Mucosa of descending colon (tissue), 3 donors: ENCODE measurements around the gene SPATA16. TPM values are rescaled to one million over a fixed set of nuclear protein-coding genes. Genes with fewer than 3 reads are reported as not detected.

ENCODE experiments used
- ATAC-seq: fragments of 200-7000 bp; cut with Tn5 transposase; one replicate; pipeline ENCODE4 v1.9.1; 2020; ENCODE audit warnings: mild to moderate bottlenecking, moderate library complexity
- DNase-seq, 3 donors: peaks; one replicate each; pipeline ENCODE4 v3.0.0-alpha.2; 2020
- H3K36me3 ChIP-seq: fragments of 200-600 bp; one replicate; pipeline ENCODE4 v1.8.0; 2021; ENCODE audit warnings: low read depth, mild to moderate bottlenecking
- H3K4me1 ChIP-seq: fragments of 200-600 bp; one replicate; pipeline ENCODE4 v1.8.0; 2021; ENCODE audit warnings: low read depth, mild to moderate bottlenecking
- H3K4me3 ChIP-seq: fragments of 200-600 bp; one replicate; pipeline ENCODE4 v1.8.0; 2021; ENCODE audit warnings: mild to moderate bottlenecking
- H3K9me3 ChIP-seq: fragments of 200-600 bp; one replicate; pipeline ENCODE4 v1.8.0; 2021; ENCODE audit warnings: mild to moderate bottlenecking
- CTCF ChIP-seq: fragments of 200-600 bp; IDR thresholded peaks from one replicate; pipeline ENCODE4 v1.8.0; 2022; ENCODE audit warnings: antibody characterized with exemption, mild to moderate bottlenecking
- intact Hi-C, 2 donors: fragments of 100-400 bp; cut with DNase I in 1 of 2; cut with micrococcal nuclease in 1 of 2; formaldehyde crosslinking; loops; one replicate each; pipeline versions ENCODE4 v1.11.0 to v1.11.1; 2022; cut with DNase I, micrococcal nuclease
- total RNA-seq, 3 donors: library from RNA; stranded (reverse); fragmentation: NEBNext Ultra II Directional in 2 of 3; extraction: Animal tissue kit (Norgen Biotek cat#: 25700) in 2 of 3; gene quantifications; one replicate each; pipeline versions ENCODE4 v1.2.1 to v1.2.4, GENCODE V29; 2021 to 2023
- donor health status: DM: no; HTN: no; CAD: no; lungs with moderate emphysema.
- donor health status: DM: no; HTN: no; CAD: no.
- donor health status: DM: no; HTN: yes; CAD: no.

SPATA16 gene
- total RNA-seq, 3 donors from 2014 or later: not detected

GRCh38 chr3:173138026-173138425 is 3.0 kb downstream of the SPATA16 start:
- intact Hi-C loops: no loop called here
- ATAC-seq: no peak

GRCh38 chr3:173135059-173135458 is 6.0 kb downstream of the SPATA16 start:
- DNase-seq (no peak), ATAC-seq (no peak)
- no peaks in the 10 kb centered on the region for H3K36me3 ChIP-seq
- H3K4me1 ChIP-seq: no peaks in the 10 kb centered on the region
- intact Hi-C loops: no loop called here
- no peak for TF ChIP-seq CTCF
- no peak overlapping the region for H3K4me3 ChIP-seq
- no peaks in the 10 kb centered on the region for H3K9me3 ChIP-seq

More at GRCh38 chr3:173138026-173138425, 3.0 kb downstream of the SPATA16 start:
- no peaks in the 10 kb centered on the region for H3K36me3 ChIP-seq
- H3K4me3 ChIP-seq: no peak overlapping the region
- TF ChIP-seq CTCF: no peak
- H3K9me3 ChIP-seq: no peaks in the 10 kb centered on the region
- no peaks in the 10 kb centered on the region for H3K4me1 ChIP-seq
- no peak for DNase-seq

- Histone ChIP-seq H3K4me3 (no peak overlapping the region), H3K4me1 (no peaks in the 10 kb centered on the region), H3K36me3 (no peaks in the 10 kb centered on the region), H3K9me3 (no peaks in the 10 kb centered on the region)
- ATAC-seq: no peak
- TF ChIP-seq CTCF: no peak
- no peak for DNase-seq
- intact Hi-C loops: no loop called here
Observed at GRCh38 chr3:173128633-173129032, 12.4 kb downstream of the SPATA16 start.

- TF ChIP-seq CTCF: no peak
- Histone ChIP-seq H3K4me3 (no peak overlapping the region), H3K36me3 (no peaks in the 10 kb centered on the region), H3K9me3 (no peaks in the 10 kb centered on the region), H3K4me1 (no peaks in the 10 kb centered on the region)
- intact Hi-C loops: no loop called here
- DNase-seq (no peak), ATAC-seq (no peak)
Observed at GRCh38 chr3:173111321-173111720, 29.7 kb downstream of the SPATA16 start.

GRCh38 chr3:173109143-173109542 is 31.9 kb downstream of the SPATA16 start:
- intact Hi-C loops: no loop called here

More at GRCh38 chr3:173109143-173109542, 31.9 kb downstream of the SPATA16 start:
- TF ChIP-seq CTCF: no peak
- DNase-seq (no peak), ATAC-seq (no peak)
- Histone ChIP-seq H3K36me3 (no peaks in the 10 kb centered on the region), H3K9me3 (no peaks in the 10 kb centered on the region), H3K4me1 (no peaks in the 10 kb centered on the region), H3K4me3 (no peak overlapping the region)
